A673 (cell line): ENCODE measurements around the gene TEX26. TPM values are rescaled to one million over a fixed set of nuclear protein-coding genes. Genes with fewer than 3 reads are reported as not detected.

ENCODE experiments used
- BruUV-seq: library from RNA; stranded (reverse); fragments of 400-500 nt; replicated peaks from 2 replicates; lab custom pipeline; 2021; lab: Mats Ljungman, UMichigan
- CTCF ChIA-PET: fragments of 300-600 bp; sonication (Branson Sonifier 250); formaldehyde crosslinking; loops from one replicate; lab custom pipeline; 2022; ENCODE audit warnings: antibody characterized with exemption; lab: Charles Lee
- POLR2A ChIA-PET: fragments of 300-600 bp; sonication (Branson Sonifier 250); formaldehyde crosslinking; loops from one replicate; lab custom pipeline; 2022; ENCODE audit warnings: antibody characterized with exemption; ENCODE audit not compliant: low non-redundant PET; lab: Charles Lee
- DNase-seq: peaks from one replicate; pipeline ENCODE4 v3.0.0-alpha.2; 2015; ENCODE audit warnings: low spot score
- H3K27ac ChIP-seq: fragments of 200-600 bp; sonication (generic); 2 replicates; pipeline ENCODE4 v1.5.1; 2016; ENCODE audit warnings: mixed run types, low read depth, mild to moderate bottlenecking, mixed read lengths, antibody characterized with exemption, low read length; ENCODE audit not compliant: poor library complexity, severe bottlenecking
- H3K27me3 ChIP-seq: fragments of 200-600 bp; sonication (generic); replicated peaks from 2 replicates; pipeline ENCODE4 v1.6.1; 2017; ENCODE audit warnings: mixed run types, low read depth, mild to moderate bottlenecking, mixed read lengths, antibody characterized with exemption, low read length; ENCODE audit not compliant: insufficient read depth, poor library complexity
- H3K36me3 ChIP-seq: fragments of 200-600 bp; sonication (generic); 2 replicates; pipeline ENCODE4 v1.6.1; 2016; ENCODE audit warnings: mixed run types, mild to moderate bottlenecking, mixed read lengths, antibody characterized with exemption, low read length; ENCODE audit not compliant: insufficient read depth, poor library complexity, severe bottlenecking
- H3K4me1 ChIP-seq: fragments of 200-600 bp; sonication (generic); 2 replicates; pipeline ENCODE4 v1.6.1; 2017; ENCODE audit warnings: mixed run types, mild to moderate bottlenecking, mixed read lengths, antibody characterized with exemption, low read length; ENCODE audit not compliant: insufficient read depth, poor library complexity, severe bottlenecking
- H3K4me3 ChIP-seq: fragments of 200-600 bp; sonication (generic); 2 replicates; pipeline ENCODE4 v1.5.1; 2016; ENCODE audit warnings: low read depth, mixed run types, mild to moderate bottlenecking, mixed read lengths, low read length; ENCODE audit not compliant: poor library complexity, severe bottlenecking
- H3K9me3 ChIP-seq: fragments of 200-600 bp; sonication (generic); 2 replicates; pipeline ENCODE4 v1.6.1; 2016; ENCODE audit warnings: mixed run types, low read depth, mild to moderate bottlenecking, mixed read lengths, antibody characterized with exemption, low read length; ENCODE audit not compliant: poor library complexity, severe bottlenecking
- CTCF ChIP-seq: fragments of 300-800, 200-600 bp; sonication (generic); conservative IDR thresholded peaks from 2 replicates; pipeline ENCODE4 v1.5.1; 2017; ENCODE audit warnings: low read depth, mild to moderate bottlenecking, antibody characterized with exemption, low read length, moderate library complexity, mixed read lengths
- EZH2 ChIP-seq: fragments of 200-600 bp; sonication (generic); IDR thresholded peaks from 2 replicates; pipeline ENCODE4 v1.6.1; 2017; ENCODE audit warnings: borderline replicate concordance, low read depth, mild to moderate bottlenecking, mixed read lengths, antibody characterized with exemption, low read length; ENCODE audit not compliant: poor library complexity, severe bottlenecking
- intact Hi-C: fragments of 100-400 bp; cut with micrococcal nuclease; formaldehyde crosslinking; loops from one replicate; pipeline ENCODE4 v1.10.0; 2022; ENCODE audit not compliant: unreplicated experiment
- total RNA-seq: library from RNA; stranded (reverse); gene quantifications from 2 replicates; pipeline ENCODE4 v1.2.3, GENCODE V29; 2021

The TEX26 gene
- total RNA-seq, 1 experiment from 2014 or later, result not detected

DNA sequence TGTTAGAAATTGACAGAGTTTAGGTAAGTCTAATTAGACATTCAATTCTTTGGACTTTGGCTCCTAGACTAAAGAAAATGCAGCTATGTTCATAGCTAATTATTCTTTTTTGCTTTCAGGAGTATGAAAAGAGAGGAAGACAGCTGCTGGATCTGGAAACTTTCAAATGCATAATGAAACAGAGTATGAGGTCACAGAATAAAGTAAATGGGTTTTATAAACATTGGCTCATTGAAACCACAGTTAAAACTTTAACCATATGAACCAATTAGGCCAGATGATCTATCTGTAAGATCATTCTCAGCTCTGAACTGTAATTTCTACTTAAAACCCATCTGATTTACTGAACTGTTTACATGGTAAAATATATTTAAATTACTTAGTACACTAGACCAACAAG lies 82.7 kb downstream of the TEX26 start:
- intact Hi-C loops, result loop anchor here (10.0 kb wide), 3 partner anchors 210 to 400 kb away; partner anchors contain the start of gene USPL1
- BruUV-seq, result no TSS peak
- POLR2A ChIA-PET, result no interaction called here
- no peak for DNase-seq
- peaks cover 3% of the 10 kb centered on the region for H3K9me3 ChIP-seq
- peaks cover 27% of the 10 kb centered on the region for H3K4me1 ChIP-seq
- peak overlapping the region; percentile 99 for H3K27ac ChIP-seq
- TF ChIP-seq CTCF (no peak), EZH2 (no peak)
- CTCF ChIA-PET, result interaction anchor here (0.6 kb wide), 1 partner anchor 17 kb away, joined by 3 read pairs; no protein-coding TSS in a partner anchor
- peaks cover 32% of the 10 kb centered on the region for H3K36me3 ChIP-seq
- no peaks in the 10 kb centered on the region for H3K27me3 ChIP-seq
- peak overlapping the region; percentile 51 for H3K4me3 ChIP-seq

DNA sequence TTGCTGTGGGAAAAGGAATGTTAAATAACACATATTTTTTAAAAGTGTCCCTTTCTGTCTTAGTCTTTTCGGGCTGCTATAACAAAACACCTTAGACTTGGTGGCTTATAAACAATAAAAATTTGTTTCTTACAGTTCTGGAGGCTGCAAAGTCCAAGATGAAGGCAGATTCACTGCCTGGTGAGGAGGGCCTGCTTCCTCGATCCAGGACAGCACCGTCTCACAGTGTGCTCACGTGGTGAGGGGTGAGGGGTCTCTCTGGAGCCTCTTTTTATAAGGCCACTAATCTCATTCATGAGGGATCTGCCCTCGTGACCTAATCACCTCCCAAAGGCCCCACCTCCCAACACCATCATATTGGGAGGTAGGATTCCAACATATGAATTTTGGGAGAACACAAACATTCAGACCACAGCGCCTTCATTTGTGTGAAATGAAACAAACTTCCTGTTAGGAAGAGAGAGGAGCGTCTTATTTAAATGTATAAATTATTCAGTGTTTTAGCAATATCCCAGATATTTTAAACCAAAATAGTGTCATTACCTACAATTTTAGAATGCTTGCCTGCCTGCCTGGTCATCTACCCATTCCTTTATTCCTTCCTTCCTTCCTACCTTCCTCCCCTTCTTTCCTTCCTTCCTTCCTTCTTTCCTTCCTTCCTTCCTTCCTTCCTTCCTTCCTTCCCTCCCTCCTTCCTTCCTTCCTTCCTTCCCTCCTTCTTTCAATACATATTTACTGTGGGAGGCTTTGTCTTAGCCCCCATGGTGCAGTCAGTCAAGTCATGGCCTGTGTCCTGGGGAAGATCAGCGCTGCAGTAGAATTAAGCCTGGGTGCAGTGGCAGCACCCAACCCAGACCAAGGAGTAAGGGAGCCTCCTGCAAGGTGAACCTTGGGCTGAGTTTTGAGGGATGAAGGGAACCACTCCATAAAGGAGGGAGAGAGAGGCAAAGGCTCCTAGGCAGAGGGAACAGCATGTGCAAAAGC lies 84.2 kb downstream of the TEX26 start:
- H3K27me3 ChIP-seq, result no peaks in the 10 kb centered on the region
- TF ChIP-seq EZH2 (no peak), CTCF (no peak)
- ChIA-PET POLR2A (interaction anchor here (0.7 to 1.0 kb wide), 2 partner anchors 28 kb away, joined by 5 to 6 read pairs; no protein-coding TSS in a partner anchor), CTCF (no interaction called here)
- peaks cover 3% of the 10 kb centered on the region for H3K9me3 ChIP-seq
- peak overlapping the region; percentile 99 for H3K27ac ChIP-seq
- DNase-seq, result peak; percentile 94
- peaks cover 28% of the 10 kb centered on the region for H3K4me1 ChIP-seq
- no TSS peak for BruUV-seq
- intact Hi-C loops, result loop anchor here (1.0 to 10.0 kb wide), 5 partner anchors 28 to 605 kb away; partner anchors contain the start of gene USPL1
- H3K36me3 ChIP-seq, result peaks cover 30% of the 10 kb centered on the region
- peak overlapping the region; percentile 51 for H3K4me3 ChIP-seq

DNA sequence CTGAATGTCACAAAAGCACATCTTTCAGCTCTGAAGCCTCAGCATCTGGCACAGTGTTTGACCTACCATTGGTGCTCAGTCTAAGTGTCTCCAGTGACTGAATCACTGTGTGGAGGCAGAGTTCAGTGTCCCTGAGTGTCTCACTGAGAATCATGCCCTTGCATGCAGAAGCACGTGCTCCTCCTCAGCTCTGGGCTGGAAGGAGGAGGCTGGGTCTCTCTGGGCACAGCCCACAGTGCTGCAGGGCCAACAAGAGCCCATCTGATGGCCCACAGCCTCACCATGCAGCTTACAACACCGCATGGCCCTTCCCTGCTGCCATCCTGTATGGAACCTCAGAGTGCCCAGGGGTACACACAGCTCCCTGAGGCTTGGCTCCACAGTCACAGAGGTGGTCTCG lies 86.1 kb downstream of the TEX26 start:
- Histone ChIP-seq H3K9me3 (peaks cover 3% of the 10 kb centered on the region), H3K36me3 (peaks cover 16% of the 10 kb centered on the region), H3K27ac (peak overlapping the region; percentile 99), H3K4me3 (no peak overlapping the region), H3K27me3 (no peaks in the 10 kb centered on the region), H3K4me1 (peaks cover 33% of the 10 kb centered on the region)
- ChIA-PET CTCF (no interaction called here), POLR2A (no interaction called here)
- no peak for DNase-seq
- TF ChIP-seq EZH2 (no peak), CTCF (no peak)
- intact Hi-C loops, result loop anchor here (10.0 kb wide), 3 partner anchors 214 to 404 kb away; partner anchors contain the start of gene USPL1
- no TSS peak for BruUV-seq
